ENCODE data around the gene EIF3D.
A peak's percentile ranks its signal among the peaks of the same experiment; 100 is the strongest.
"Not testable (repeated sequence)": the region's sequence is repeated elsewhere in the genome, so short reads cannot be mapped to it uniquely, and the experiment has no call there.

Gene EIF3D

DNA sequence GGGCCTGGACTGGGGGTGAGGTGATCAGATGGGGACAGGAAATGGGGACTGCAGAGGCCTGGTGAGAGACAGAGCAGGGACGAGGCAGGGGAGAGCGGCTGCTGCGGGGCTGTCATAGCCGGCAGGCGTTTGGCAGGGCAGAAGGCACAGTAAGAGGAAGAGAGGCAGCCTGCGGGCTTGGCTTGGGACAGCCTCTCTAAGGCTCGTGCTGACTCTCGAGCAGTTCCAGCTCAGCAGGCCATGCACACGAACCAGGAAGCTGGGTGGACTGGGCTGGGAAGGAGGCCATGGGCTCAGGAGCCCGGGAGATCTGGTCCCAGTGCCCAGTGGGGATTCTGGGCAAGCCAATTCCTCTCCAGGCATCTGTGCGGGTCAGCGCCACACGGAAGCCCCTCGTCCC lies 19.6 kb upstream of the EIF3D start:
- DNase-seq = no peak

DNA sequence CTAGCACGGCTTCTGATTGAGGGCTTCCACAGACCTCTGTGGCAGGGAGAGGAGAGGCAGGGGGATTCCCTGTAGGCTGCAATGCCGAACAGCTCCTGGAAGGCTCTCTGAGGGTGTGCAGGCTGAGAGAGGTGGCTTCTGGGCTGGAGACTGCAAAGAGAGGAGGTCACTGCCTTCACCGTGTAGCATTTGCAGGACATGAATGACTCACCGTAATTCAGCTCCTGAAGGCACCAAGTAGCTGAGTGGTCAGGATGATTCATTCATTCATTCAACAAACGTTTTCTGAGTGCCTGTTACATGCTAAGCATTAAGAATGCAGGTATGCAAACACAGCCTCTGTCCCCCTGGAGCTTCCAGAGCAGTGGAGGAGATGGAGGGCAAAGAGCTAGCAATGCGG lies 18.0 kb upstream of the EIF3D start:
- DNase-seq = peak; percentile 24

DNA sequence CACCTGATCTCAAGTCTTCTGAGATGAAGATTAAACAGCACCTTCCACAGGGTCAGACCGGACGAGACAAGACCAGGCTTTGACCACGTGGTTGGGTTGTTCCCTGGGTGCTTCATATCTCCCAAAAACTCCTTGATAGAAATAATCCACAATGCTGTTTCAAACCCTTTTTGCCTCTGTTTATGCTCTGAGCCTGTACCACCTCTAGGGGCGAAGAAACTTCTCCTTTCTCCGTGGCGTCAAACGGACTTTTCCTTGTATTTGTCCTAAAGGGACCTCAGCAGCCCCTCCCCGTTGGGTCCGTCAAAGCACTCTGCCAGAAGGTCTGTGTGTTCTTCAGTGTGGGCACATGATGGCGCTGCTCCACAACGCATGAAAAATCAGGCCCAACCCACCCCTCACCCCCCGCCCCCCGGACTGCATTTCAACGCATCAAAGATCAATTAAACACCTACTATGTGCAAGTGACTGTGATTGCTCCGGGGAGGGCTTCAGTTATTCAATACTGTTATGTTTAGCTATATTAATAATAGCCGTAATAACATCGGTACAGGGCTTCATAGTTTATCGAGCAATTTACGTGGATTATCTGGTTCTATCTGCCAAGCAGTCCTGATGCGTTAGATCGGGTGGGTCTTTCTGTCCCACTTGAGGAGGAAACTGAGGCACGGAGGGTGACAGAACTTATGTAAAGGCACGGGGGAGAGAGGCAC lies 17.3 kb upstream of the EIF3D start:
- DNase-seq = no peak

GRCh38 chr22:36544107-36544620 lies 15.2 kb upstream of the EIF3D start:
- no peak for DNase-seq

GRCh38 chr22:36541831-36542411 lies 13.0 kb upstream of the EIF3D start:
- no peak for DNase-seq

GRCh38 chr22:36540867-36541642 lies 12.1 kb upstream of the EIF3D start:
- no peak for DNase-seq

- DNase-seq = no peak
Observed at GRCh38 chr22:36538529-36538928, 9.6 kb upstream of the EIF3D start.

DNA sequence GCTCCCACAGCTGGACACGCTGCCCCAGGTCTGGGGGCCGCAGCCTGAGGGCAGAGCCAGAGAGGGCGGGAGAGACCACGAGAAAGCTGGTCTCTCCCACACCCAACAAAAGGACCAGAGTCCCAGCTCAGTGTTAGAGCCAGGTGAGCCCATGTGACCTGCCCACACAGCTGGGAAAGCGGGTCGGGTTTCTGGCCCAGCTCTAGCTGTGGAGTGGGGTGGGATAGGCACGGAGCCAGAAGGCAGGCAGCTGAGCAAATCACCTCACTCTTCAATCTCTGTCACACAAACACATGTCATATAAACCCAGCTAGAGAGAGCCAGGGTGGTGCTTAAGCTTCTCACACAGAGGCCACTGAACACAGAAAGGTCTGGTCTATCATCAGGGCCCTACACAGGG lies 7.8 kb upstream of the EIF3D start:
- DNase-seq = no peak

GRCh38 chr22:36533320-36533719 lies 4.4 kb upstream of the EIF3D start:
- not testable (repeated sequence) for DNase-seq

DNA sequence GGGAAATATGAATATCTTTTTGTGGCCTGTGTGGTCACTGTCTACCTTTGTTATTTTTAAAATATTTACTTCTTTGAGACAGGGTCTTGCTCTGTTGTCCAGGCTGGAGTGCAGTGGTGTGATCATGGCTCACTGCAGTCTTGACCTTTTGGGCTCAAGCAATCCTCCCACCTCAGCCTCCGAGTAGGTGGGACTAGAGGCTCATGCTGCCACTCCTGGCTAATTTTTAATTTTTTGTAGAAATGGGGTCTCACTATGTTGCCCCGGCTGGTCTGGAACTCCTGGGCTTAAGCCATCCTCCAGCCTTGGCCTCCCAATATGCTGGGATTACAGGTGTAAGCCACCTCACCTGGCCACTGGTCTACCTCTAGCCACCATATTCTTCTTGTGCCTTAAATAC lies 3.5 kb upstream of the EIF3D start:
- DNase-seq = no peak

DNA sequence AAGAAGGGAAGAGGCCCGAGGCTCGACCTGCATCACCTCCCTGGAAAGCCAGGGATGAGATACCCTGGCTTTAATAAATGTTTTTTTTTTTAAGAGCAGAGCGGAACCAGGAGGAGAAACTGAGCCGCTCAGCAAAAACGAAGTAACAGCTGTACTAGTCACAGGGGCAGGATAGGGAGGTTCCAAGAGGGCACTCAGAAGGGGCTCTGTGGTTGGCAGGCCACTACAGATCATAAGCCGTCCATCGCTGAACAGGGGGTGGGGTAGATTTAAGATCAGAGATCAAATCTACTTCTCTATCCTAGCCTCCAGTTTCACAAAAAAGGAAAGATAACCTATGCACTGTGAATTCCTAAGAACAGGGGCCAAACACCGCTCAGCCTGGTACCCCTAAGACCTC lies 625 bp downstream of the EIF3D start:
- no peak for DNase-seq

DNA sequence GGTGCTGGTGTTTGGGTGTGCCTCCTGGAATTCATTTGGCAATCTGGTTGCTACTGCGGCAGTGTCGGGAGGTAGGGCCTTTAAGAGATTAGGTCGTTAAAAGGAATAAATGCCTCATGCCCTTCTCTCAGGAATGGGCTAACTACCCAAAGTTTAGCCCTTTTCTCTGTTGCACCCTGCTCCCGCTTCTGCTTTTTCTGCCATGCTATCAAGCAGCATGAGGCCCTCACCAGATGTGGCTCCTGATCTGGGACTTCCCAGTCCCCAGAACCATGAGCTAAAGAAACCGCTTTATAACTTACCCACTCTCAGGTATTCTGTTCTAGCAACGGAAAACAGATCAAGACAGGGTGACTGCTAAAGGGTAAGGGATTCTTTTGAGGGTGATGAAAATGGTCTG lies 6.3 kb downstream of the EIF3D start:
- no peak for DNase-seq

GRCh38 chr22:36520423-36520822 lies 8.5 kb downstream of the EIF3D start:
- DNase-seq = no peak

GRCh38 chr22:36519906-36520305 lies 9.1 kb downstream of the EIF3D start:
- DNase-seq = not testable (repeated sequence)

GRCh38 chr22:36514766-36515165 lies 14.2 kb downstream of the EIF3D start:
- DNase-seq = no peak

DNA sequence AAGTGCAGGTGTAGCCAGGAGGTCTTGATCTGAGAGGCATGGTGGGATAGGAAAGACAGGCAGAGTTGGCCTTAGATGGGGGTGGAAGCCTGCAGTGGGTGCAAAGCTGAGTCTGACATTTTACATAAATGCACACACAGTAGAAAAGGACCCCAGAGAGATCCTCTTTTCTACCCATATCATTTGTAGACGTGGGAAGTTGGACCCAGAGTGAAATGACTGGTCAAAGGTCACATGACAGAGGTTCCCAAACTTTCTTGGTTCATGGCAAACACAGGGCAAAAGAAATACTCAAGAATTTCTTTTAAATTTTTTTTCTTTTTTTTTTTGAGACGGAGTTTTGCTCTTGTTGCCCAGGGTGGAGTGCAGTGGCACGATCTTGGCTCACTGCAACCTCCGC lies 16.0 kb downstream of the EIF3D start:
- no peak for DNase-seq

- no peak for DNase-seq
Observed at GRCh38 chr22:36512333-36512732, 16.6 kb downstream of the EIF3D start.

DNA sequence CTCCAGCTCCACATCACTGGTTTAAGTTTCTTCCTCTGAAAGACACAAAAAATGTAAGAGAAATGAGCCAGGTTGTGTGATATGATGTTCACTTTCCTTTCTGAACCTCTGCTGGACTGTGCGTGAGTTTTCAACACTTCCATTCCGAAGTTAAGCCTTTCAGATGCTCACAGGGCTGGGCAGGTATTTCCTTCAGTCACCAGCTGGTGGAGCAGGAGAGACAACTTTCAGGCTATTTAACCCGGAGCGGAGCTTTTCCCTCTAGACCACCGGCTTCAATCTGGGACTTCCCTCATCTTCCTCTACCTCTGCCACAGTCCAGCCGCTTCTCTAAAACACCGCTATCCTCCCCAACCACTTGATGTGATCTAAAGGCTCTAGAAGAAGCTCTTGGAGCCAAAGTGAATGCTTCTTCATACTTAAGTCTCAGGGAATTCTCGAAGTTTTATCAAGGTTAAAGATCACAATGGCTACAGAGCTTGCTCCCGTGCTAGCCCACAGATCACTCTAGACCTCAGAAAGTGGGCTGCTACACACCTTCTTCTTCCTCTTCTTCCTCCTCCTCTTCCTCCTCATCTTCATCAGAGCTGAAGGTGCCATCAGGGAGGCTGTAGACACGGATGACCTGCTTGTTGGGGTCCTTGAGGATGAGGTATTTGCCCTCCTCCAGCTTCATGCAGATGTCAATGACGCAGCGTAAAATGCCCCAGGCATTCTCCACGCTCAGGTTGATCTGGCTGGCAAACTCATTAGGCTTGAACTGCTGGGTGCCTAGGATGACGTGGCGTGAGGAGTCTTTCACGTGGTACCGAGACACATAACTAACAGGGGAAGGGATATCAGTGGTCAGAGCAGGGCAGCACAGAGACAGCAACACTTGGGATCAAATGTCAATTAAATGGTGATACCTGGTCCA lies 17.7 kb downstream of the EIF3D start:
- no peak for DNase-seq

DNA sequence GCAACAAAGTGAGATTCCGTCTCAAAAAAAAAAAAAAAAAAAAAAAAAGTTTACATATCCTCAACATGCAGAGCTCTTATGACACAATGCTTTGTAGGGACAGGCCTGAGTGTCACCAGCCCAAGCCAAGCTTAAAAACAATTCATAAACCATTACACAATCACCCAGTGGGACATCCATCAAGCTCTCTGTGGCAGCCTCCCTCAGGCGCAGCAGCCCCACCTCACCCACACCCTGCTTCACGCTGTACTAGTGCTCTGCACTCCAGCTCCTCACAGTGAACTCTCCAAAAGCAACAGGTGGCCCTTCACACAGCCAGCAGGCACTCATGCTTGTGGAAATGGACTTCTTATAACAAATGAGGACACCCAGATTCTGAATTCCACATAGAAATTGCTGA lies 18.6 kb downstream of the EIF3D start:
- DNase-seq = no peak

GRCh38 chr22:36507518-36508010 lies 21.4 kb downstream of the EIF3D start:
- no peak for DNase-seq

DNA sequence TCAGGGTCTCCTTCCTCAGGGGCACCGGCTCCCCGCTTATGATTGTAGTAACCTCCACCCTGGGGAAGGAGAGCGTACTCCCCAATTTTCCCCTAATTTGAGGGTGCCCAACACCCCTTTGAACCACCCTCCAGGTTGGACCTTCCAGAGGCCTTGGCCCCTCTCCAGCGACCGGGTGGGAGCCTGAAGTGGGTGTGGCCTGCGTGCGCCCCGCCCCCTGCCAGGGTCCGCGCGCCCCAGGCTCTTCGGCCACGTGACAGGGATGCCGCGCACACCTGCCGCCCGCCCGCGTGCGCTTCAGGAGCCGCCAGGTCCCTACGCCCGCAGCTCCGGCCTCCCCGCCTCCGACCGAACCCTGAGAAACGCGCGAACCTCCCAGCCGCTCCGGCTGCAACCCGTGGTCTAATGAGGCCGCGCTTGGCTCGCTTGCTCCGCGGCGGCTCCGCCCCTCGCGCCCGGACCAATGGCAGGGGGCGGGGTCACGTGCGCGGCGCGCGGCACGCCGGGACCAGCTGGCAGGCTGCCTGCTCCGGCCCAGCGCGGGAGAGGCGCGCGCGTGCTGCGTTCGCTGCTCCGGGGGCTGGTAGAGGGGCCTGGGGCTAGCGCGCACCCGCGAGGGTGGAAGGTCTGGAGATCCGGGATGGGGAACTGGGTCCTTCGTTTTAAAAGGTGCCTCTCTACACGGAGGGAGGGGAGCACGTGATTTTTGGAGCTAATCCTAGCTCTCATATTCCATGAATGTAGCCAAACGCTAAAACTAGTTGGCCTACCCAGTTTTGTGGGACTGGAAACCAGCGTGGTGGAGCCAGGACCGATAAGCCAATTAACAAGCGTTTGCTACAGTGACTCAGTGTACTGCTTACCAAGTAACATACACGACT lies 22.1 kb downstream of the EIF3D start, which contains the start of gene FOXRED2:
TSS of gene FOXRED2 (minus strand) at position 404 of the 881 bp plus-strand sequence. CDS start 618 bp downstream, outside the sequence.
- peak; percentile 77 for DNase-seq
